ENCODE measurements around the gene SLC2A5.
"Not testable (repeated sequence)": the region's sequence is repeated elsewhere in the genome, so short reads cannot be mapped to it uniquely, and the experiment has no call there.

SLC2A5 gene

GRCh38 chr1:9031484-9032259 is 37.8 kb downstream of the SLC2A5 start:
- no peak for DNase-seq

- not testable (repeated sequence) for DNase-seq
Measured at GRCh38 chr1:9031077-9031476, 38.4 kb downstream of the SLC2A5 start.

DNA sequence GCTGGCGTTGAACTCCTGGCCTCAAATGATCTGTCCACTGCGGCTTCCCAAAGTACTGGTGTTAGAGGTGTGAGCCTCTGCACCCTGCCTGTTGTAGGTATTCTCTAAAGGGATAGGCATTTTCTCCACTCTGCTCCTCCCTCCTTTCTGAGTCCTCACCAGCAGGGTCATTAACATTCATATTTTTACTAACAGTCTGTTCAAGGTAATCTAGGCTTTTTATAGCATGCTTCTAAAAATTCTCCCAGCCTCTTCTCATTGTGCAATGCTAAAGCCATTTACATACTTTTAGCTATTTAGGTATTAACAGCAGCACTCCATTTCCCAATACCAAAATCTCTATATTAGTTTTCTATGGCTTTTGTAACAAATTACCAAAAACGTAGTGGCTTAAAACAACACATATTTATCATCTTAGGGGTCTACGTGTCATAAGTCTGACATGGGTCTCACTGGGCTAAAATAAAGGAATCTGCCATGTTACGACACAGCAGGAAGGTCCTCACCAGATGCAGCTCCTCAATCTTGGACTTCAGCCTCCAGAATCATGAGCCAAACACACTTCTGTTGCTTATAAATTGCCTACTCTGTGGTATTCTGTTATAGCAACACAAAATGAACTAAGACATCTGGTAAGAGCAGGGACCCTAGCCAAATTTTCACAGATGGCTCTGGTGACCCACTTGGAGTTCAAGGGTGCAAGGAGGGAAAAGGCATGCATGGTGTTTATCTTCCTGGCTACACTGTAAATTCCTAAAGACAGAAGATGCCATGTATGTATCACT is 40.3 kb downstream of the SLC2A5 start:
- DNase-seq: no peak

DNA sequence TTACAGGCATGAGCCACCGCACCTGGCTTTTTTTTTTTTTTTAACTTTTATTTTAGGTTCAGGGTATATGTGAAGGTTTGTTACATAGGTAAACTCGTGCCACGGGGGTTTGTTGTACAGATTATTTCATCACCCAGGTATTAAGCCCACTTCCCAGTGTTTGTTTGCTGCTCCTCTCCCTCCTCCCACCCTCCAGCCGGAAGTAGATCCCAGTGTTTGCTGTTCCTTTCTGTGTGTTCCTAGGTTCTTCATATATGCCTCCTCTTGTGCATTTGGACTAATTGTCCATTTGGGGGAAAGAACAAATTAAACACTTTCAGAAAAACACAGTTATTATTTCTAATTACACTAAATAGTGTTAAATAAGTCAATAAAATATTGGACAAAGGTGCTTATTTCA is 42.1 kb downstream of the SLC2A5 start:
- DNase-seq: no peak

DNA sequence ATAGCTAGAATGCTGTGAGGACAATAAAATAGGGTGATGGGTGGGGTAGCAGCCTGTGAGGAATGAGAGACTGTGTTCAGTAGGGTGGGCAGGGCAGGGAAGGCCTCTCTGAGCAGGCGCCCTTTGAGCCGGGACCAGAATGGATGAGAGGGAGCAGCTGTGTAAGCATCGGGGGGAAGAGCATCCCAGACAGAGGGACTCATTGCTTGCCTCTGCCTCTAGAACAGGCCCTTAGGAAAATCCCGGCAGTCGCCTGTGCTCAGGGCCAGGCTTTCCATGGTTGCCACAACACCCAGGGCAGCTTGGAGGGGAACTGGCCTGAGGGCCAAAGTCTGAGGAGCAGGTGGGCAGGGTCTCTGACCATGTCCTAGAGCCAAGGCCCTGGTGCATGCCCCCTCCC is 44.0 kb downstream of the SLC2A5 start:
- no peak for DNase-seq

GRCh38 chr1:9024837-9025236 is 44.6 kb downstream of the SLC2A5 start:
- no peak for DNase-seq

DNA sequence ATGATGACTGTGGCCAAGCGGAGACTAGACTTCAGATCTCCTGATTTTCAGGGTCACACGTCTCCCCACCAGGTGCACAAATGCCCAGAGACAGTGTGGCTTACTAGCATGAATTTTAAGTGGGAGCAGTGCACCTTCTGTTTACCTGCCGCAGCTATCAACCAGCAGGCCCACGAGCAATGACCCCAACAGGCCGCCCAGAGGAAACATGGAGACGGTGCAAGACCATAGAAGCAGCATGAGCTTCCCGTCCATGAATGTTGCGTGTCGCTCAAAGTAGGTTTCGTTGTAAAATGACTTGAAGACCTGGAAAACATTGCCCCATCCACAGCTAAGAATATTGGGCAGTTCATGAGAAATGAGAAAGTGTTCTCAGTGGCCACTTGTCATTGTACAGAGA is 46.7 kb downstream of the SLC2A5 start:
- DNase-seq: no peak

GRCh38 chr1:9022026-9022738 is 47.3 kb downstream of the SLC2A5 start:
- not testable (repeated sequence) for DNase-seq

DNA sequence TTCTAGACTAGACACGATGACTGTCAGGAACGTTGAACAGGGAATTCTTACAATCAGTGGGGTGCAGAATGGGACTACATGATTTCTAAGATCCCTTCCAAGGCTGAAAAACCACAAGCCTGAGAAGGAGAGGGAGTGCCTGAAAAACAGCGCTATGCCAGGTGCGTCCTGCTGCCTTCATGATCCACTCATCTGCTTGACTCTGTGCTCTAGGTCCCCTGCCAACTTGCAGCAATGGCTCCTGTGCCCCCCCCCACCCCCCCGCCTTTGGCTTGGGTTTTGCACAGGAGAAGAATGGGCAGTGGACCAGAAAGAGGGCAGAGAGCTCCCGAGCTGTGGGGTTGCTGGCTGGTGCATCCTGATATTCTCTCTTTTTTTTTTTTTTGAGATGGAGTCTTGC is 49.1 kb downstream of the SLC2A5 start:
- DNase-seq: no peak

DNA sequence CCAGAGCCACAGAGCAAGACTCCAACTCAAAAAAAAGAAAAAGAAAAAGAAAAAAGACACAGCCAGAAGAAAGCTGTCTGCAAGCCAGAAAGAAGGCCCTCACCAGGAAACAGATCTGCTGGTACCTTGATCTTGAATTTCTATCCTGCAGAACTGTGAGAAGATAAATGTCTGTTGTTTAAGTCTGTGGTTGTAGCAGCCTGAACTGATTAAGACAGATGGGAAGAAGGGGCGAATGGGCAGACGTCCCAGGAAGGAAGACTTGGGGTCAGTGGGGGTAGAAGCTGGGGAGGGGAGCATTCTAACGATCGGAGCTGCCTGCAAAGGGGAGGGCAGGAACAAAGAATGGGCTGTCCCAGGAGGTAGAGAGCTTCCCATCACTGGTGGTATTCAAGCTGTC is 49.5 kb downstream of the SLC2A5 start:
- DNase-seq: no peak

DNA sequence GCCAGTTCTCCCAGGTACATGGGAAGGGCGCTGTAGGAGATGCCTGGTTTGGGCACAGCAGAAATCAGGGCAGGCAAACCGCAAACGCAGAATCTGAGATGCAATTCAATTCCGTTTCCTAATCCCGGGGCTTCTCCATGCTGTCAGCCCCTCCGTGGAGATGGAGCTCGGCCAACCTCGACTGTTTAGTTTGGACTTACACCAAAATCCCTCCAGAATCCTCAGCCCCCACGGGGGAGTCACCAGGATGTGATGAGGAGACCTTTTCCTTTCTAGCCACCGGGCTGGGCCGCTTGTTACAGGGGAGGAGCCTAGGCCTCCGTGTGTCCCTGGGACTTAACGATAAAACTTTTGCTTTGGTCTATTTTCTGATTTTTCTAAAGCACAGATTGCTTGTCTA is 51.1 kb downstream of the SLC2A5 start:
- DNase-seq: no peak

GRCh38 chr1:9016455-9016854 is 53.0 kb downstream of the SLC2A5 start:
- DNase-seq: no peak

DNA sequence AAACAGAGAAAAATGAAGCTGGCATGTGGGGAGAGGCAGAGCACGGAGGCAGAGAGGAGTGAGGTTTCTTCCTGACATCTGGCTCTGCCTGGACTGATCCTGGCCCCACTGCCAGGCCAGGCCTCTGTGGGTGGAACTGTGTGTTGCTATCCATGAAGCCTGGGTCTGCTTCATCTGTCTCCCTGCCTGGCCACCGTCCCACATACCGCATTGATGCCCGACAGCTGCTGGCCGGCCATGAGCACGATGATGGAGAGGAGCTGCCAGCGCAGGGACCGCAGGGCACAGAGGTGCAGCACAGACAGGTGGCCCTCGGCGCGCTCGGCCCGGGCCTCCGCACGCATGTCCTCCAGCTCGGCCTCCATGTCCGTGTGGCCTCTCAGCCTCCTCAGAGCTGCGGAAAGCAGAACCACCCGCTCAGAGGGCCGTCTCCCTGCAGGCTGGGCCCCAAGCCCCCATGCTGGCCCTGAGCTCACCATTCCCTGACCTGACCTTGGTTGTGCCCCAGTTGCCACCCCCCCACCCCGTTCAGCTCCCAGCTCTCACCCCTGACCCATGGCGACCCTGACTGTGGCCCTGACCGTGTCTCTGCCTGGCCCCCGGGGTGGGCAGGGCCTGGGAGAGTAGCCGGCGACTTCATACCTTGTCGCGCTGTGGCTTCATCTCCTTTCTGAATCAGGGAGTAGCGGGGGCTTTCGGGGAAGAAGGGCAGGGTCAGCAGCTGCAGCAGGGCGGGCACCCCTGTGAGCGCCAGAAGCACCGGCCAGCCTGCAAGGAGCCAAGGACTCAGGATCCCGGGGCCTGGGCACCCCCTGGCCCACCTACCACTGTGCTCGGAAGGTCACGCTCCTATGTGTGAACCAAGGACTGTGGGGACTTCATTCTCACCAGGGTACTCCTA is 54.7 kb downstream of the SLC2A5 start:
- no peak for DNase-seq

DNA sequence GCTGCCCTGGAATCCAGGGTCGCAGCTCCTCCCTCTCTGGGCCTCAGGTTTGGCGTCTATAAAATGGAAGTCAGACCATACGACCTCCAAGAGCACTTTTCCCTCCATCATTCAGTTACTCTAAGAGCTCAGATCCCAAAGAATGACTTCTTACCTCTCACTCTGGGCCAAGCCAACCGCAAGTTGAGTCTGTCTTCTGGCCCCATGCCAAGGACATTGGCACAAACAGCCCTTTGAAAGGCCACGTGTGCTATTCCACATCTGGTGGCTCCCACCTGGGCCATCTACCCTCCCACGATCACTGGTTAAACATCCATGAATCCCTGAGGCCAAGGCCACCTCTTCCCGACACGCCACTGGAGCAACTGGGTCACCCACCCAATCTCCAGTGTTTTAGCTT is 55.6 kb downstream of the SLC2A5 start:
- DNase-seq: no peak

DNA sequence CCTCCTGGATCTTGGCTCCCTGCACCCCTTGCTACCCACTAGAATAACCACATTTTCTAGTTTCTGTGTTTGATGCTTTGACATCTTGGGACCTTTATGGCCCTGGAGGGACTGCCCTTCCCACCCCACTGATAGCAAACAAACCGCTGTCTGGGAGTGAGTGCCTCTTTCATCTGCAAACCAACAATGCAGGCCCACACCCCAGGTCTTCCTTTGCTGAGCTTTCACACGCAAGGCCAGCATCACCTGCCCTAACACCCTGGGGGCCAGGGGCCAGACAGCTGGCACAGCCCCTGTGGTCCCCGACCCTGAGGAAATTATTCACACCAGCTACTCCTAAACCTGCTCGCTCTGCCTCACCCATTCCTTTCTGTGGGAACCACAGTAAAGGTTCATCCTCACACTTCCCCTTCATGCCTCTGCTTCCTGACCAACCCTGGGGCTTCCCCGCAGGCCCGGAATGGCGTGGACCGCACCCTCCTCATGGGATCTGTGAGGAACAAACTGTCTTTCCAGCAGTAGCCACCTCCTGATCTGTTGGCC is 58.6 kb downstream of the SLC2A5 start:
- DNase-seq: no peak

DNA sequence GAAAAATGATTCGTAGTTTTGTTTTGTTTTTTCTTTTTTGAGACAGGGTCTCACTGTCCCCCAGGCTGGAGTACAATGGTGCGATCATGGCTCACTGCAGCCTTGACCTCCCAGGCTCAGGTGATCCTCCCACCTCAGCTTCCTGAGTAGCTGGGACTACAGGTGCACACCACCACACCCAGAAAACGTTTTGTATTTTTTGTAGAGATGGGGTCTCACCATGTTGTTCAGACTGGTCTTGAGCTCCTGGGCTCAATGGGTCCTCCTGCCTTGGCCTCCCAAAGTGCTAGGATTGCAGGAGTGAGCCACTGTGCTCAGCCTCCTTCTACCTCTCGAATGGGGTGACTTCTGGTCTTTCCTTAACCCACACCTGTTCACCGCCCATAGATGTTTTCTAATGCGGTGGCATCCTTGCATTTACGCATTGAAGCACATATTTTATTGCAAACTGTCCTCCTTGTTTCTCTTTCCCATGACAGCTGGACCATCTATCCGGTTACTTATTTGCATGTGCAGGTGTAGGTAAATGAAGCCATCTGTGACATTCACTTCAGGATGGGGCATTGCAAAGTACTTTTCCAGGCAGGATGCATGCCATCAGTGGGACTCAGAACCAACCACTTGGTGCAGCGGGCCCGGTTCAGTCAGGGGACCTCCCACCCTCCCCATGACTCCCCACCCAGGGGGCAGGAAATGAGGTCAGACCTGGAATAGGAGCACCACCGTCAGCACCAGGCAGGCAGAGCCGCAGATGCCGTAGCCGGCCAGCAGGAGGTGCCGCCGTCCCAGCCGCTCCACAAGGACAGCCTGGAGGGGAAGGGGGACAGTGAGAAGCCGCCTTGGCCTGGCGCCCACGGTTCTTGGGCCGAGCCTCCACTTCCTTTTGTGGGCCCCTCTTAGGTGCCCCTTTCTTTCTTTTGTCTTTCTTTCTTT is 59.7 kb downstream of the SLC2A5 start:
- no peak for DNase-seq

GRCh38 chr1:9008236-9008635 is 61.2 kb downstream of the SLC2A5 start:
- no peak for DNase-seq

DNA sequence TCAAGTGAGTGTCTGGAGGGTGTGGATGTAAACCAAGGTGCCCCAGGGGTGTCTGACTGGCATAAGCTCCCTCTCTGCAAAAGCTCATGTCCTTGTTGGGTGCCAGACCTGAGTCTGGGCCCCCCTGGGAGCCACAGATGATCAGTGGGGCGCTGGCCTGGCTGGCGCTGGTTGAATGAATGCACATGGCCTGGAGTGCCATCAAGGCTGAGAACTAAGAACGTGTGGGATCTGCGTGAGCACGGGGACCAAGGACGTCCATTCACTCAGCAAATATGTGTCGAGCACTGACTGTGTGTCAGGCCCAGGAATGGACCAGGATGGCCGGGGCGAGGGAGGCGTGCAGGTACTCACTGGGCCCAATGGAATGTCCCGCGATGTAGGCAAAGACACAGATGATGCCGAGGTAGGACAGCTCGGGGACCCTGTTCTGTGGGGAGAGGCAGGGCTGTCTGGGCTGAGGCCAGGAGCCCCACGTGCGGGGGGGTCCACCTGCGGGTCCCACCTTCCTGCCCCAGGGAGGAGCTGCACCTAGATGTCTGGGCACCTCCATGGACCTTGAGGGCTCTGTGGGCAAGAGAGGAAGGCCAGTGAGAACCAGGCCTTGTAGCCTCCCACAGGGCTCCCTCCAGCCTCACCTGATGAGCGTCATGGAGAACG is 62.3 kb downstream of the SLC2A5 start:
- no peak for DNase-seq

DNA sequence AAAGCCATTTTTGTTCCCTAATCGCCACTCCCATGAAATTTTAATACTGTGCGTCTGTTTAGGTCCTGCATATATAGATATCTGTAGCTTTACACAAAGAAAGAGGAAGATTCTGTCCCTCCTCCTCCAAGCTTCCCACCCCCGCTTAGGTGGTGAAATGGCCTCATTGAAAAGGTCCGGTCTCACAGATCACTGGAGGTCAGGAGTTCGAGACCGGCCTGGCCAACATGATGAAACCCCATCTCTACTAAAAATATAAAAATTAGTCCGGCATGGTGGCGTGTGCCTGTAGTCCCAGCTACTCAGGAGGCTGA is 64.1 kb downstream of the SLC2A5 start:
- no peak for DNase-seq

DNA sequence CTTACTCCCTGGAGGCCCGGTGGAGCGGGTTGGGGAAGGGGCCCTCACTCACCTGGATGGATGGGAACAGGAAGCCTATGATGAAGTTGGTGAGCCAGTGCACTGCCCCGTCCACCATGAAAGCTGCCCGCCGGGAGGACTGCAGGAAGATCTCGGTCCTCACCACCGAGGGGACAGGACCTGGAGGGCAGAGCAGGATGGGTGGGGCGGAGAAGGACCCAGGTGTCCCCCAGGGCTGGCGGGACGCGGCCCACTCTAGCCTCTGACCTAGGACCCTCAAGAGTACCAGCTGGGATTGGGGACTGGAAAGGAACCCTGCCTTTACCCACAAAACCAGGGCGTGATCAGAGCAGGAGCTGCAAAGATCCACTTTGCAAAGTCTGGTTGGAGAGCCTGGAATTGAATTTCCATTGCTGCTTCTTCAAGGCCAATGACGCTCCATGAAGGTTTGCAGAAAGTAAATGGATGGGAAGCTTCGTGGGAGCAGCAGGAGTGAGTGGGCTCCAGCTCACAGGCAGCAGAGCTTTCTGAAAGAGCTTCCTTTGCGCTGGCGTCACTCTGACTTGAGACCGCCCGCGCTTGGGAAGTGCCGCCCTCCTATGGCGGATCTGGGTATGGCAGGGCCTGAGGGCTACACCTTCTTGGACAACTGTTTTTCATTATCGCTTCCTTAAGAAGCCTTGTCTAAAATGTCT is 64.6 kb downstream of the SLC2A5 start:
- DNase-seq: no peak

All from NCI-H1105 treated with DMSO at 0.1 percent for 48 hours (cell line).